ENCODE results near the gene AOC1. TPM values are rescaled to one million over a fixed set of nuclear protein-coding genes. Genes with fewer than 3 reads are reported as not detected.

The AOC1 gene
- total and polyA plus RNA-seq, 2 of the 13 experiments (the other 11 are each of a cell fraction or from before 2014, with no cell fraction given), result not detected

GRCh38 chr7:150897502-150898474 is 45.5 kb downstream of the AOC1 start:
- 30% methylated on average over 17 of the region's 22 CpGs for WGBS (ENCODE audit: low lambda C conversion rate)

GRCh38 chr7:150898475-150899011 is 46.2 kb downstream of the AOC1 start:
- H3K9ac ChIP-seq (ENCODE audit: insufficient read depth, low read depth, low read length), result no peak overlapping the region
- no peaks in the 10 kb centered on the region for H3K79me2 ChIP-seq (ENCODE audit: insufficient read depth, low read length)
- ATAC-seq (peak; percentile 79), DNase-seq (ENCODE audit: low spot score) (peak; percentile 16), FAIRE-seq (peak; percentile 68)
- CTCF ChIA-PET (ENCODE audit: low intra/inter-chr PET ratio, low total read pairs), result interaction anchor here (1.1 to 1.8 kb wide), 3 partner anchors 88 to 120 kb away, joined by 3 to 13 read pairs (median 5); no protein-coding TSS in a partner anchor
- no peaks in the 10 kb centered on the region for H3K9me3 ChIP-seq (ENCODE audit: low read length)
- intact Hi-C loops (cut with micrococcal nuclease; ENCODE audit: unreplicated experiment), result loop anchor here (1.0 kb wide), 1 partner anchor 90 kb away; no protein-coding TSS in a partner anchor
- no peak overlapping the region for H3K27ac ChIP-seq (ENCODE audit: extremely low read length, insufficient read depth, low read length)
- peaks cover 18% of the 10 kb centered on the region for H3K4me1 ChIP-seq (ENCODE audit: insufficient read depth, low read length)
- no TSS peak for BruUV-seq (replicated peaks)
- in situ Hi-C loops (cut with HindIII; ENCODE audit: extremely low pct_ligation_motif_present, low pct_unique_long_range_greater_than_20kb), result loop anchor here (5.0 kb wide), 1 partner anchor 89 kb away; no protein-coding TSS in a partner anchor
- H3K36me3 ChIP-seq (replicated peaks in 1 of 2; ENCODE audit: control insufficient read depth in 1 of 2, insufficient read depth in 2 of 2, low read length in 2 of 2), result no peaks in the 10 kb centered on the region
- no peaks in the 10 kb centered on the region for H4K20me1 ChIP-seq (ENCODE audit: insufficient read depth, low read length)
- no peak overlapping the region for H3K4me3 ChIP-seq (replicated peaks in 1 of 3; ENCODE audit: insufficient read depth in 1 of 3, low read depth in 2 of 3, low read length in 3 of 3)
- 0% methylated on average over 6 of the region's 22 CpGs for WGBS (ENCODE audit: low lambda C conversion rate)
- POLR2A ChIA-PET, result no interaction called here
- peaks cover 1 to 33% of the 10 kb centered on the region in 2 experiments; a peak in 3 of 5 replicates for H3K27me3 ChIP-seq (ENCODE audit: control insufficient read depth in 1 of 2, insufficient read depth in 2 of 2, low read length in 2 of 2)
- no peak overlapping the region for H2AFZ ChIP-seq (ENCODE audit: low read length)
- no peak overlapping the region for H3K4me2 ChIP-seq (ENCODE audit: low read depth, low read length)
- 0 out of 2 replicates have a peak, but pooled peaks have one; percentile 26 for TF ChIP-seq ZNF788 (CRISPR knock-in tag; IDR thresholded peaks at IDR 0.05; ENCODE audit: borderline replicate concordance)
- no peak for TF ChIP-seq ZNF580 (CRISPR knock-in tag; IDR thresholded peaks at IDR 0.05; ENCODE audit: borderline replicate concordance, low read depth)
- no peak for TF ChIP-seq ZFP90 (CRISPR knock-in tag; IDR thresholded peaks at IDR 0.05; ENCODE audit: borderline replicate concordance)
- no peak for TF ChIP-seq TP53 (CRISPR knock-in tag; conservative IDR thresholded peaks at IDR 0.05)
- TF ChIP-seq SRY (CRISPR knock-in tag; IDR thresholded peaks at IDR 0.05), result no peak
- TF ChIP-seq AGO1 (IDR thresholded peaks at IDR 0.05; ENCODE audit: low read depth, low read length, poor library complexity, severe bottlenecking), result no peak
- no peak for TF ChIP-seq JUNB (CRISPR knock-in tag; IDR thresholded peaks at IDR 0.05; ENCODE audit: borderline replicate concordance)
- peak; percentile 60 for TF ChIP-seq SMC3 (IDR thresholded peaks at IDR 0.05; ENCODE audit: low read length)
- TF ChIP-seq ZNF558 (CRISPR knock-in tag; IDR thresholded peaks at IDR 0.05; ENCODE audit: borderline replicate concordance), result no peak
- TF ChIP-seq ZNF552 (CRISPR knock-in tag; IDR thresholded peaks at IDR 0.05; ENCODE audit: borderline replicate concordance), result no peak
- TF ChIP-seq RXRA (CRISPR knock-in tag; IDR thresholded peaks at IDR 0.05), result 0 out of 2 replicates have a peak, but pooled peaks have one; percentile 23
- TF ChIP-seq KDM2A (CRISPR knock-in tag; IDR thresholded peaks at IDR 0.05; ENCODE audit: borderline replicate concordance, low read depth), result peak; percentile 78
- no peak for TF ChIP-seq NAIF1 (CRISPR knock-in tag; IDR thresholded peaks at IDR 0.05; ENCODE audit: borderline replicate concordance)
- TF ChIP-seq, protein P1, sequence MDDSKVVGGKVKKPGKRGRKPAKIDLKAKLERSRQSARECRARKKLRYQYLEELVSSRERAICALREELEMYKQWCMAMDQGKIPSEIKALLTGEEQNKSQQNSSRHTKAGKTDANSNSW (CRISPR knock-in tag; IDR thresholded peaks at IDR 0.05; ENCODE audit: borderline replicate concordance), result no peak
- no peak for TF ChIP-seq MXI1 (IDR thresholded peaks at IDR 0.05; ENCODE audit: borderline replicate concordance, low read depth, low read length)

More at GRCh38 chr7:150897502-150898474, 45.5 kb downstream of the AOC1 start:
- Histone ChIP-seq H3K27me3 (ENCODE audit: control insufficient read depth in 1 of 2, insufficient read depth in 2 of 2, low read length in 2 of 2) (peaks cover 1 to 33% of the 10 kb centered on the region in 2 experiments; a peak in 3 of 5 replicates), H3K4me3 (replicated peaks in 1 of 3; ENCODE audit: insufficient read depth in 1 of 3, low read depth in 2 of 3, low read length in 3 of 3) (no peak overlapping the region), H3K36me3 (replicated peaks in 1 of 2; ENCODE audit: control insufficient read depth in 1 of 2, insufficient read depth in 2 of 2, low read length in 2 of 2) (no peaks in the 10 kb centered on the region), H3K79me2 (ENCODE audit: insufficient read depth, low read length) (no peaks in the 10 kb centered on the region), H3K9ac (ENCODE audit: insufficient read depth, low read depth, low read length) (no peak overlapping the region), H3K4me2 (ENCODE audit: low read depth, low read length) (no peak overlapping the region), H3K9me3 (ENCODE audit: low read length) (no peaks in the 10 kb centered on the region), H3K27ac (ENCODE audit: extremely low read length, insufficient read depth, low read length) (no peak overlapping the region), H3K4me1 (ENCODE audit: insufficient read depth, low read length) (peaks cover 18% of the 10 kb centered on the region), H2AFZ (ENCODE audit: low read length) (no peak overlapping the region), H4K20me1 (ENCODE audit: insufficient read depth, low read length) (no peaks in the 10 kb centered on the region)
- no peak for TF ChIP-seq RFX5 (IDR thresholded peaks at IDR 0.05; ENCODE audit: low read depth, low read length)
- no peak for ATAC-seq
- in situ Hi-C loops (cut with HindIII; ENCODE audit: extremely low pct_ligation_motif_present, low pct_unique_long_range_greater_than_20kb) (loop anchor here (5.0 kb wide), 1 partner anchor 90 kb away; no protein-coding TSS in a partner anchor), intact Hi-C loops (cut with micrococcal nuclease; ENCODE audit: unreplicated experiment) (loop anchor here (1.0 kb wide), 1 partner anchor 91 kb away; no protein-coding TSS in a partner anchor)
- FAIRE-seq, result no peak
- ChIA-PET CTCF (ENCODE audit: low intra/inter-chr PET ratio, low total read pairs) (interaction anchor here (1.1 to 1.8 kb wide), 3 partner anchors 89 to 120 kb away, joined by 3 to 13 read pairs (median 5); no protein-coding TSS in a partner anchor), POLR2A (no interaction called here)
- DNase-seq (ENCODE audit: low spot score), result no peak
- BruUV-seq (replicated peaks), result no TSS peak

Data from HepG2 (cell line).